ENCODE measurements around the gene IFIT1.

GRCh38 chr10:89428877-89429276 is 36.5 kb downstream of the IFIT1 start:
- TF ChIP-seq CTCF (conservative IDR thresholded peaks at IDR 0.05; ENCODE audit: low read depth, low read length), result no peak
- TF ChIP-seq EZH2 (IDR thresholded peaks at IDR 0.05; ENCODE audit: borderline replicate concordance, low read depth, low read length, poor library complexity, severe bottlenecking), result no peak
